Mesenchymal stem cell (in vitro differentiated cells and primary cell): ENCODE measurements around the gene ZCCHC18.
A peak's percentile ranks its signal among the peaks of the same experiment; 100 is the strongest.

Source experiments
- DNase-seq: peaks from one replicate; pipeline ENCODE4 v3.0.0-alpha.2; 2013
- H2AFZ ChIP-seq: one replicate; pipeline ENCODE4 v1.6.1; 2013; ENCODE audit warnings: low read depth, mild to moderate bottlenecking, control low read depth, inconsistent platforms, low read length, moderate library complexity
- H2AK5ac ChIP-seq: 2 replicates; pipeline ENCODE4 v1.6.1; 2013; ENCODE audit warnings: low read length, moderate library complexity, mild to moderate bottlenecking, inconsistent platforms; ENCODE audit not compliant: severe bottlenecking
- H2BK120ac ChIP-seq: one replicate; pipeline ENCODE4 v1.6.1; 2013; ENCODE audit warnings: low read depth, mild to moderate bottlenecking, inconsistent platforms, low read length, moderate library complexity
- H2BK12ac ChIP-seq, 2 experiments: one replicate each; pipeline ENCODE4 v1.6.1; 2013; ENCODE audit warnings: inconsistent platforms in 2 of 2, low read length in 2 of 2, mild to moderate bottlenecking in 2 of 2, moderate library complexity in 2 of 2, control low read depth in 1 of 2
- H2BK15ac ChIP-seq: one replicate; pipeline ENCODE4 v1.6.1; 2013; ENCODE audit warnings: mild to moderate bottlenecking, low read depth, inconsistent platforms; ENCODE audit not compliant: poor library complexity, severe bottlenecking
- H2BK5ac ChIP-seq: 2 replicates; pipeline ENCODE4 v1.6.1; 2013; ENCODE audit warnings: low read depth, mild to moderate bottlenecking, low read length, control low read depth, inconsistent platforms; ENCODE audit not compliant: poor library complexity, severe bottlenecking
- H3K14ac ChIP-seq, 2 experiments: one replicate each; pipeline ENCODE4 v1.6.1; 2013; ENCODE audit warnings: inconsistent platforms in 2 of 2, low read length in 2 of 2, control low read depth in 1 of 2, mild to moderate bottlenecking in 1 of 2, moderate library complexity in 1 of 2
- H3K18ac ChIP-seq, 2 experiments: one replicate each; pipeline ENCODE4 v1.6.1; 2013; ENCODE audit warnings: inconsistent platforms in 2 of 2, low read length in 2 of 2, control low read depth in 1 of 2, low read depth in 1 of 2, mild to moderate bottlenecking in 1 of 2
- H3K23ac ChIP-seq, 2 experiments: one replicate each; pipeline ENCODE4 v1.6.1; 2013; ENCODE audit warnings: inconsistent platforms in 2 of 2, low read length in 2 of 2, mild to moderate bottlenecking in 2 of 2, moderate library complexity in 2 of 2, control low read depth in 1 of 2
- H3K27ac ChIP-seq: 2 replicates; pipeline ENCODE4 v1.5.1; 2013; ENCODE audit warnings: mild to moderate bottlenecking, moderate library complexity, low read length, control low read depth, inconsistent platforms; ENCODE audit not compliant: poor library complexity, severe bottlenecking
- H3K27me3 ChIP-seq, 2 experiments: 2 replicates each; pipeline versions ENCODE4 v1.6.1 to v1.7.0; 2013; ENCODE audit warnings: low read length in 2 of 2, mild to moderate bottlenecking in 2 of 2, moderate library complexity in 2 of 2, control low read depth in 1 of 2, inconsistent platforms in 1 of 2; ENCODE audit not compliant: control insufficient read depth in 1 of 2, insufficient read depth in 1 of 2
- H3K36me3 ChIP-seq, 2 experiments: 2 replicates each; pipeline versions ENCODE4 v1.6.1 to v1.7.0; 2013; ENCODE audit warnings: low read length in 2 of 2, control low read depth in 1 of 2, inconsistent platforms in 1 of 2, low read depth in 1 of 2, mild to moderate bottlenecking in 1 of 2; ENCODE audit not compliant: insufficient read depth in 2 of 2, control insufficient read depth in 1 of 2
- H3K4ac ChIP-seq, 2 experiments: one replicate each; pipeline ENCODE4 v1.6.1; 2013; ENCODE audit warnings: inconsistent platforms in 2 of 2, low read length in 2 of 2, mild to moderate bottlenecking in 2 of 2, moderate library complexity in 2 of 2, control low read depth in 1 of 2, low read depth in 1 of 2
- H3K4me1 ChIP-seq: 2 replicates; pipeline ENCODE4 v1.6.1; 2013; ENCODE audit warnings: low read depth, low read length, control low read depth; ENCODE audit not compliant: control insufficient read depth, insufficient read depth
- H3K4me2 ChIP-seq: 2 replicates; pipeline ENCODE4 v1.6.1; 2013; ENCODE audit warnings: low read length, mild to moderate bottlenecking, inconsistent platforms; ENCODE audit not compliant: poor library complexity, severe bottlenecking
- H3K4me3 ChIP-seq, 2 experiments: 2 replicates each; pipeline versions ENCODE4 v1.5.1 to v1.7.0; 2013; ENCODE audit warnings: low read length in 2 of 2, mild to moderate bottlenecking in 2 of 2, control low read depth in 1 of 2, low read depth in 1 of 2; ENCODE audit not compliant: insufficient read depth in 1 of 2
- H3K79me1 ChIP-seq: replicated peaks from 2 replicates; pipeline ENCODE4 v1.6.1; 2013; ENCODE audit warnings: mild to moderate bottlenecking, control low read depth, low read length, inconsistent platforms; ENCODE audit not compliant: poor library complexity, severe bottlenecking
- H3K9ac ChIP-seq: 2 replicates; pipeline ENCODE4 v1.7.0; 2013; ENCODE audit warnings: mild to moderate bottlenecking, low read length, moderate library complexity
- H3K9me3 ChIP-seq: 2 replicates; pipeline ENCODE4 v1.7.0; 2013; ENCODE audit warnings: mild to moderate bottlenecking, low read length; ENCODE audit not compliant: control insufficient read depth
- H4K8ac ChIP-seq: one replicate; pipeline ENCODE4 v1.6.1; 2013; ENCODE audit warnings: inconsistent platforms, mild to moderate bottlenecking, low read length, moderate library complexity
- H4K91ac ChIP-seq: one replicate; pipeline ENCODE4 v1.6.1; 2013; ENCODE audit warnings: mild to moderate bottlenecking, low read length, inconsistent platforms
- WGBS: methylation state at CpG from one replicate; pipeline ENCODE4 v1.1.7; 2013; ENCODE audit warnings: mixed read lengths; 5-methylcytosine and 5-hydroxymethylcytosine counted together

Gene ZCCHC18

GRCh38 chrX:104134583-104135261, 22.4 kb downstream of the ZCCHC18 start:
- Histone ChIP-seq H3K9ac (no peak overlapping the region), H3K27ac (no peak overlapping the region), H3K27me3 (peaks cover 0 to 51% of the 10 kb centered on the region in 2 experiments), H2AK5ac (peak overlapping the region; percentile 51), H3K36me3 (peaks cover 0 to 12% of the 10 kb centered on the region in 2 experiments), H3K9me3 (peaks cover 3% of the 10 kb centered on the region), H3K4me3 (no peak overlapping the region), H2BK5ac (no peak overlapping the region), H2BK120ac (no peak overlapping the region), H2AFZ (no peak overlapping the region), H3K79me1 (peaks cover 16% of the 10 kb centered on the region), H3K4ac (no peak overlapping the region), H4K91ac (no peak overlapping the region), H3K18ac (no peak overlapping the region), H3K14ac (no peak overlapping the region), H4K8ac (no peak overlapping the region), H3K23ac (no peak overlapping the region), H2BK12ac (no peak overlapping the region), H3K4me1 (peaks cover 3% of the 10 kb centered on the region), H3K4me2 (no peak overlapping the region), H2BK15ac (no peak overlapping the region)
- no peak for DNase-seq
- WGBS = 87% methylated on average over 5 of the region's 5 CpGs

GRCh38 chrX:104135677-104136076, 23.4 kb downstream of the ZCCHC18 start:
- H4K8ac ChIP-seq = no peak overlapping the region
- WGBS = 100% methylated on average over 1 of the region's 1 CpG
- no peak overlapping the region for H2AFZ ChIP-seq
- H3K9ac ChIP-seq = peak overlapping the region; percentile 86
- no peak overlapping the region for H3K23ac ChIP-seq
- no peak overlapping the region for H2BK120ac ChIP-seq
- H2AK5ac ChIP-seq = peak overlapping the region; percentile 10
- no peak overlapping the region for H3K4me2 ChIP-seq
- no peak overlapping the region for H4K91ac ChIP-seq
- no peak overlapping the region for H2BK15ac ChIP-seq
- H3K27ac ChIP-seq = no peak overlapping the region
- no peak overlapping the region for H3K4ac ChIP-seq
- no peak for DNase-seq
- H3K4me3 ChIP-seq = no peak overlapping the region
- H2BK12ac ChIP-seq = no peak overlapping the region
- H3K4me1 ChIP-seq = peaks cover 3% of the 10 kb centered on the region
- H3K79me1 ChIP-seq = peaks cover 19% of the 10 kb centered on the region
- H3K36me3 ChIP-seq = peaks cover 0 to 2% of the 10 kb centered on the region in 2 experiments
- peaks cover 0 to 44% of the 10 kb centered on the region in 2 experiments for H3K27me3 ChIP-seq
- peaks cover 3% of the 10 kb centered on the region for H3K9me3 ChIP-seq
- no peak overlapping the region for H3K18ac ChIP-seq
- no peak overlapping the region for H3K14ac ChIP-seq
- no peak overlapping the region for H2BK5ac ChIP-seq

DNA sequence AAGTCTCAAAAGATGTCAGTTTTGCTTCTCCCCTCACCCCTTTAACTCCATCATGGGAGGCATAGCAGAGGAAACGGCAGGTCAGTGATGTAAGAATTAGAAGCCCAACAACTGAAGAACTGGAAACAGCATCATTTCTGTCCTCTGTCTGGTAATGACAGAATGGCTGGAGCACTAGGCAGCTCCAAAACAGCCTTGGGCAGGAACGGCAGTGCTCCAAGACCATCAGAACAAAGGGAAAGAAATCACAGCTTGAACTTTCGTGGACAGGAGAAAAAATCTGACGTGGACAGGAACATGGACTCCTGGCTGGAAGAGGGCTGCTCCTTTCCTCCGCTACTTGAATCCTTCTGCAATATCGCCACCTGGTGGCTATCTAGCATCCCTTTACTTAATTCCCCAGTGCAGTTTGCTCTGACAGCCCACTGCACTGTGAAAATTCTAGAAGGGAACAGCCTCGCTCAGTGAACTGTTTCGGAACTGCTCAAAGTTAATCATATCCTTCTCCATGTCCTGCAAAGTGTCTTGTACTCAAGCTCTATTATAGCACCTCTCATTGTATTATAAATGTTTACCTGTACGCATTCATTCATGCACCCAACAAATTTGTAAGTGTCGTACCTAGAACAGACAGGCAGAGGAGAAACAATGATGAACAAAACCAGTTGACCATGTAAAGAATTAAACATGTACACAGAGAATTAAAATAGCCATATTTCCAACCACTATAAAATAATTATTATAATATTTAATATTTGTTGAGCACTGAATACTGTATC, 24.1 kb downstream of the ZCCHC18 start:
- H3K4me1 ChIP-seq = peaks cover 3% of the 10 kb centered on the region

DNA sequence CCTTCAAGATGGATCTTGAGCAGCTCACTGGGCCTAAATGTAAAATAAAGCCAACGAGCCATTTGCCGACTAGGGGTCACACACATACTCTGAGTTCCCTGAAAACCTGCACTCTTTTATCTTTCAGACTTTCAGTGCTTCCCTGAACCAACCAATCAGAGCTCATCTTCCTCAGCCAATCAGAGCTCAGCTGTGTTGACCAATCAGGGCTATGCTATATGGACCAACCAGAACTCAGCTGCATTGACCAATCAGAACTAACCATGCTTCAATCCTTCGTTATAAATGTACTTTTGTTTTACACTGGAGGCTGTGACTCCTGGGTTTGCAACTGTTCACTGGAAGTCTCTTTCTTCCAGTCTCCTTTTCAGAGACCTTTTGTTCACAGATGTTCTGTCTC, 25.2 kb downstream of the ZCCHC18 start:
- H4K8ac ChIP-seq = no peak overlapping the region
- H3K79me1 ChIP-seq = peaks cover 18% of the 10 kb centered on the region
- peak; percentile 28 for DNase-seq
- no peak overlapping the region for H2BK12ac ChIP-seq
- peaks cover 3% of the 10 kb centered on the region for H3K4me1 ChIP-seq
- WGBS = 90% methylated on average over 3 of the region's 3 CpGs
- no peak overlapping the region for H3K14ac ChIP-seq
- H3K4me2 ChIP-seq = no peak overlapping the region
- no peak overlapping the region for H3K27ac ChIP-seq
- H3K9ac ChIP-seq = no peak overlapping the region
- H4K91ac ChIP-seq = no peak overlapping the region
- no peak overlapping the region for H3K4ac ChIP-seq
- peaks cover 0 to 37% of the 10 kb centered on the region in 2 experiments for H3K27me3 ChIP-seq
- no peak overlapping the region for H3K23ac ChIP-seq
- H2AK5ac ChIP-seq = no peak overlapping the region
- H3K18ac ChIP-seq = no peak overlapping the region
- H2BK15ac ChIP-seq = no peak overlapping the region
- H3K36me3 ChIP-seq = no peaks in the 10 kb centered on the region
- H3K4me3 ChIP-seq = no peak overlapping the region
- no peak overlapping the region for H2BK5ac ChIP-seq
- peaks cover 3% of the 10 kb centered on the region for H3K9me3 ChIP-seq
- H2BK120ac ChIP-seq = no peak overlapping the region
- no peak overlapping the region for H2AFZ ChIP-seq

More for the DNA sequence above, 24.1 kb downstream of the ZCCHC18 start:
- Histone ChIP-seq H4K91ac (no peak overlapping the region), H2BK5ac (no peak overlapping the region), H4K8ac (peak overlapping the region; percentile 82), H3K9ac (peak overlapping the region; percentile 86), H3K14ac (no peak overlapping the region), H3K79me1 (peaks cover 21% of the 10 kb centered on the region), H3K36me3 (no peaks in the 10 kb centered on the region), H3K23ac (no peak overlapping the region), H2AK5ac (no peak overlapping the region), H3K4me2 (peak overlapping the region; percentile 84), H3K18ac (peak overlapping the region in 1 of 2 experiments; percentile 43), H2BK15ac (no peak overlapping the region), H2BK120ac (no peak overlapping the region), H2BK12ac (no peak overlapping the region), H3K9me3 (peaks cover 3% of the 10 kb centered on the region), H3K4ac (no peak overlapping the region), H3K27ac (peak overlapping the region; percentile 82), H3K27me3 (peaks cover 0 to 38% of the 10 kb centered on the region in 2 experiments), H2AFZ (no peak overlapping the region), H3K4me3 (peak overlapping the region; percentile 47 to 73)
- peak; percentile 83 for DNase-seq
- 25% methylated on average over 8 of the region's 10 CpGs for WGBS
